OCI-M2 (cell line): Measurements from ENCODE around the gene TBXAS1.

Experiments used
- DNase-seq: peaks from one replicate; lab custom pipeline; 2025; ENCODE audit not compliant: unreplicated experiment; lab: John Stamatoyannopoulos, UW

The TBXAS1 gene

DNA sequence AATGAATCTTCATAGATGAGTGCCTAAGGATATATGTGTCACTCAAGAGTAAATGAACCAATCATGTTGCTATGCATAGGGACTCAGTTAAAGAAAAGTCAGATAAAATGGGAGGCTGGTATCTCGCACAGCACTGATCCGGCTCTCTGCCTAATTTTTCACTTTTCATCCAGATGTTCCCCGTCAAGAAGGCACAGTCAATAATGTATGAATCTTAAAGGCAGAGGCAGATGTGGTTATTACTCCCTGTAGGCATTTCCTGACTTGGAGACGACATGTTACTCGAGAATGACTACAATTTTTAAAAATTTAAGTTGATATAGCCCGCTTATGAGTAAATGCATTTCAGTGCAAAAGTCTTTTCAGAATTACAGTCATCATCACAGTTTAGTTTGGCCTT, 113.6 kb downstream of the TBXAS1 start:
- no peak for DNase-seq

DNA sequence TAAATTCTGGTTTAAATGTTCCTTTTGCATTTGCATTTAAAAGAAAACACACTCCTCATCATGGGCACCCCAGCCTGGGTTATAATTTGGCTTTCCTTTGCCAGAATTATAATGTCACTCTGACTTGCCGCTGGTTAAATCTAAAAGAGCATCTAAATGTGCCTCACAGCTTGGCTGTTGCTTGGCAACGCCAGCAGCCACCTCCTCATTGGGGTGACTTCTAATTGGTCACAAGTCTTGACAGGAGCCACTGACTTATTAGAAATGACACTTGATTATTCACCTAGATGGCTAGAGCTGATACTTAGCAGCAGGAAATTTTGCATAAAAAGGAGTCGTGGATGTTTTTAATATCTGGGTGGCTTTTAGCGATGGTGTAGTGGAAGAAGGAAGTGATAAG, 114.3 kb downstream of the TBXAS1 start:
- no peak for DNase-seq

DNA sequence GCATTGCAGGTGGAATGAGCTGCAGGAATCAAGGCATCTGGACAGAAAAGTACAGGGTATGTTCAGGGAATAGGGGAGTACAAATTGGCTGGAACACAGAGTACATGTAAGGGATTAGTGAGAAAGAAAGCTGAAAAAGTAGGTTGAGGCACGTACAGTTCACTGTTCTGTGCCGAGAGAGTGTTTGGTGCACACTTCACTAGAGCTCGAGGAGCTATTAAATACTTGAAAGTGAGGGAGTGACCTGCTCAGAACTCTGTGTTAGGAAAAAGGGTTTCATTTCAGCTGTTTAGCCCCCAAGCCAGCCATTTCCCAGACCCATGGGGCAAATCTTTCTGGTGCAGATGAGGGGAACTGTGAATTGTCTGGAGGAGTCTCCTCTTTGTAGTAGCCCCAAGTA, 115.2 kb downstream of the TBXAS1 start:
- no peak for DNase-seq

DNA sequence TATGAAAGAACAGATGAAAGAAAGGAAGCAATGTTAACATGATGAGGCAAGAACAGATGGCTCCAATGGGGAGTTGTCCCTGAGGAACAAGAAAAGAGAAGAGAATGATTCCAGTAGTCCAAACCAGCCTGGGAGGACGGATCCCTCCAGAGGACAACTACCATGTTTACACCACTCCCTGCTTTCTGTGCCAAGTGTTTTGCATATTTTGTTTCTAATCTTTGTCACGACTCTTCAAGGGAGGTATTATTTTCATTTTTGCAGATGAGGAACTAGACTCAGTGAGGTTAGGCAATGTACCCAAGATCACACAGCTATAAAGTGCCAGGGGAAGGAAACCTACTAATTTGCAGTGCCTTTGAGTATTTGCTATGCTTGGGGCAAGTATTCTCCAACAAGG, 117.5 kb downstream of the TBXAS1 start:
- DNase-seq: no peak

DNA sequence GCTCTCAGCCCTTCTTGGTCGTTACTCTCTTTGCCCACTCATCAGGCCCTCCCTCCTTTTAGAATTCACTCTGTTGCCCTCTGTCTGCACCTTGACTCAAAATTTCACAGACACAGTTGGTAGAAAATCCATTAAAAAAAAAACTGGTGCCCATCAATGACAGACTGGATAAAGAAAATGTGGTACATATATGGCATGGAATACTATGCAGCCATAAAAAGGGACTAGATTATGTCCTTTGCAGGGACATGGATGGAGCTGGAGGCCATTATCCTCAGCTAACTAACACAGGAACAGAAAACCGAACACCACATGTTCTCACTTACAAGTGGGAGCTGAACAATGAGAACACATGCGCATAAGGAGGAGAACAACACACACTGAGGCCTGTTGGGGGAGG, 118.0 kb downstream of the TBXAS1 start:
- DNase-seq: no peak

DNA sequence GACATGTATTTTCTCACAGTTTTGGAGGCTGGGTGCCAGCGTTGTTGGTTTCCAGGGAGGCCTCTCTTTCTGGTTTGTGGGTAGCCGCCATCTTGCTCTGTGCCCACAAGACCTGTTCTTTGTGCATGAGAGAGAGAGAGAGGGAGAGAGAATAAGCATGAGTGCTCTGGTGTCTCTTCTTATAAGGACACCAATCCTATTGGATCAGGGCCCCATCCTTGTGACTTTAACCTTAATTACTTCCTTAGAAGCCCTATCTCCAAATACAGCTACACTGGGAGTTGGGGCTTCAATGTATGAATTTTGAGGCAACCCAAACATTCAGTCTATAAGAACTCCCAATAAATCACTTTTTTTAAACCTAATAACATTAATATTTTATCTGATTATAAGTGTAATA, 119.1 kb downstream of the TBXAS1 start:
- no peak for DNase-seq

DNA sequence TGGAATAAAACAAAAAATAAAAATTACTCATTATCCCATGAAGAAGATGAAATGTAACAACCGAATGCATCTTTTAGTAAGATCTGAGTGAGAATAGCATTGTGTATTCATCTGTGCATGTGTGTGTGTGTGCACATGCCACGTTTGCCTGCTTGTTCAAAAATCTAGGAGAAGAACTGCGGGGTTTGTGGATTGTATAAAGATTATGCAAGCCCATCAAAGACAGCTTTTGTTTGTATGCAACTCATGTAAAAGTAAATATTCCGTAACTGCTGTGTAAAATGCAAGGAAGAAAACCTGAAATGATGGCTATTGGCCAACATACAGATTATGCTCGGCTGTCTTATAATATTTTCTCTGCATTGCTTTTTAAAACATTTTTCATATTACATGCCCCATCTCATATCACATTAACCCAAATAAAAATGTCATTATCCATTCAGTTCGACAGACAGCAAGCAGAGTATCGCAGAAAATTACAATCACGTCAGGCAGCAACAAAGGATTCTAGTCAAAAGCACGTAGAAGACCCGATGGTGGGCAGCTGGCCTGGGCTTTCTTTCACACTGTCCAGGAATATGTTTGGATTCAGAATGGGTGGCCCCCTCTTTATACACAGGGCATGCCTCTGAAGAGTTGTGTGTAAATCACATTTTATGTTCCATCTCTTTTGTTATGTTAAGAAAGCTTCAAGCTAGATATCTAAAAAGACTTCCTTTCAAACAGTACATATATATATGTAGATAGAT, 119.7 kb downstream of the TBXAS1 start:
- DNase-seq: no peak

DNA sequence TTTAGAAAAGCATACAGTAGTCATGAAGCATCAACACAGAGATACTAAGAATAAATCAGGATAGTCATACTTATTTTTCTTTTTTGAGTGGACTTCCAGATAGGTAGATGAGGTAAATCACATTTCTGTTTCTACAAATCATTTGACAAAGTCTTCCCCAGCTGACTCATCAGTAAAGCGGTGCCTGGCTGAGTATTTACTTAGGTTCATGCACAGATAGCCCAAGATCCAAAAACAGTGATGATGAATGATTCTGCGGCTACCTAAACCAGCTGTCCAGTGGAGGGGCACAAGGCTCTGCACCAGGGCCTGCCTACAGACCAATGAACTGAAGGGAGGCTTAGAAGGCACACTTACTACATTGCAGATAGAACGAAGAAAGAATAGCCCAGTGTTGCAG, 120.6 kb downstream of the TBXAS1 start:
- DNase-seq: no peak

DNA sequence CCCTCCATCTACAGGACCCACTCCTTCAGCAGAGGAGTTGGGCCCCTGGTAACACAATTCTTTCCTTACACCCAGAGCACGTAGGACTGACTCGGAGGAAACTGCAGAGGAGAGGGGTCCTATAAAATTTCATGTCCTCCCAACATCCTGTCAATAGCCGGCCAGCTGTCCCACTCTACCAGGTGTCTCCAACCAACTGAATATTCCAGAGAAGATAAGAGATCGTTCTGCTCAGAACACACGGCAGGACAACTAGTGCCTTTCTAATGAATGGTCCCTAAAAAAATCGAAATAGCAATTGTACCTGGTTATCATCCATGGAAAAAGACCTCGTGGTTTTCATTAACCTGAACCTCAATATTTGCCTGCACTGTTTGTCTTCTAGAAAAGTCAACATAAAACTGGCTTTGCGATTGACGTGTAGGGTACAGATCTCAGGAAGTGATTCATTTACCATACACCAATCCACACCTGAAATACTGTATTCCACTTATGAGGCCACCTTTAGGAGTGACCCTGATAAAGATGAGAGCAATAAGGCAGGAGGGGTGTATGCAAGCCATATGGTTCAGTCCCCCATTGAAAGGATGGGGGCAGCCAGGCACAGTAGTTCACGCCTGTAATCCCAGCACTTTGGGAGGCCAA, 121.9 kb downstream of the TBXAS1 start:
- no peak for DNase-seq

DNA sequence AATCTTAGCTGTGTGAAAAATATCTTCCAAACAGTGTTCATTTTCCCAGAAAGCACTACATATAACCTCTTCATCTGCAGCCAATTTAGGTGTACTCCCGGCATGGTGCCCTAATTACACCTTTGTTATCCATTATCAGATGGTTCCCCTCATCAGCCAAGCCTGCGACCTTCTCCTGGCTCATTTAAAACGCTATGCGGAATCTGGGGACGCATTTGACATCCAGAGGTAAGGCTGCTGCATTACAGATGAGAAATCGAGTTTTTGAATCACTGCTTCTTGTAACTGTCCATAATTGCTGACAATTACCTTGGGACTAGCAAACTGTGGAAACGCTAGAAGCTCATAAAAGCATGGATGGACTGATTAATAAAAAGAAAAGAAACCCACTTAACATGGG, 124.2 kb downstream of the TBXAS1 start:
- DNase-seq: no peak

DNA sequence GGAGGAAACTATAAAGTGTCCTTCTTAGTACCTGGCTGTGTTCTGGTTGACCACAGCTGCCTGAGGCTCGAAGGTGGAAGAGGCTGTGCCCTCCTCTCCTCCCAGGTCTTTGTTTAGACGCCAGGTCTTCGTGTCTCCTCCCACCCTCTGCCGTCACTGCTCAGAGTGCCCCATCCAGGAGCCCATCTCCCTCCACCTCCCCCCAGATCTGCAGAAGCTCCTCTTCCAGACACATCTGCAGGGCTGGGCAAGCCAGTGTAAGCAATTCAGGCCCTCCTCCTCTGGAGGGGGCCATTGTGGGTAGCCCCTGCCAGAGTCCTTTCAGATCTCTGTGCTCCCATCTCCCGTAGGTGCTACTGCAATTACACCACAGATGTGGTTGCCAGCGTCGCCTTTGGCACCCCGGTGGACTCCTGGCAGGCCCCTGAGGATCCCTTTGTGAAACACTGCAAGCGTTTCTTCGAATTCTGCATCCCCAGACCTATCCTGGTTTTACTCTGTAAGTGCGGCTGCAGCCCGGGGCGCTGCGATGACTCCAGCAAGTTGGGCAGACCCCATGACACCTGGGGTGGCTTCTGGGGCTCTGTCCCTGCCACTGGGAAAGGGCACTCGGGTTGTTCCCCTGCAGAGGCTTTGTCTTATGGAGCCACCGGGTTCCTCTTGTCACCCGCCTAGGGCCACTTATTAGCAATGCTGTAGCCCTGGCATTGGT, 126.2 kb downstream of the TBXAS1 start:
- DNase-seq: no peak

DNA sequence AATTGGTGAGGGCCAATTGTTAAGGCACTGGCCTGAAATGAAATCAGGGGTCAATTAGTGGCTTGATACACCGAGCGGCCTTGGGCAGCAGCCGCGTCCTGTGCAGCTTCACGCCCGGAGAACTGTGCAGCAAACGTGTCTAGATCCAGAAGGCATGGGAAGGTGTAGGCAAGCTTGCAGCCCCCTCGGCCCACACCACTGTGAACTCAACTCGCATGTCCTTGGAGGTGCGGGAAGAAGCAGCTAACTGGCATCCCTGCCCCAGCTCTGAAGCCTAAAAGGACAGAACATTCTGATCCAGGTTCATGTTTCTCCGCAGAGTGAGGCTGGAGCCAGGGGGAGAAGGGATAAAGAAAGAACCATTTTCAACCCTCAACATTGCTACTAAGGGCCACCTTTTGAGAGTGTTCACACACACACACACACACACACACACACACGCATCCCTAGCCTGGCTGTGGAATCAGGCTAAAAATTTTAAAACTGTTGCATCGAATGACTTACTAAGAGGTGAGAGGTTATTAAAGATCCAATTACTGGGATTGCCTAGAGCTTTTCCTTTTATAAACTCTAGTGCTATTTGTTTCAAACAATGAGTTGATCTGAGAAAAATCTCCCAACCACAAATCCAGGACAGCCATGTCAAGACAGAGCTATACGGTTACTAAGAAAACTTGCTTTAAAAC, 129.7 kb downstream of the TBXAS1 start:
- no peak for DNase-seq

DNA sequence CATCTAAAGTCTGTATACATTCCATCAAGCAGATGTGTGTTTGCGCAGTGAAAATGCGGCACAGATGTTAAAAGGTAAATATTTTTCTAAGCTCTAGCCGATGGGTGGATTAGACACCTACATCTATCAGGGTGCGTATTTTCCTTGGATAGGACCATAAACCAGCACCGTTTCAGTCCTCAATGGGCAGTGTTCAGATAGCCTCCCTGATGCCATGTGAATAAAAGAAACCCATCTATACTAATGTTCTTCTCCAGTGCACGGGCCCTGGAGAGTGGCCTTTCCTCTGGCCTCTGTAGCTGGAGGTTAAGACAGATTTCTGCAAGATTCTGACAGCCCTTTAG, 130.2 kb downstream of the TBXAS1 start:
- DNase-seq: no peak

DNA sequence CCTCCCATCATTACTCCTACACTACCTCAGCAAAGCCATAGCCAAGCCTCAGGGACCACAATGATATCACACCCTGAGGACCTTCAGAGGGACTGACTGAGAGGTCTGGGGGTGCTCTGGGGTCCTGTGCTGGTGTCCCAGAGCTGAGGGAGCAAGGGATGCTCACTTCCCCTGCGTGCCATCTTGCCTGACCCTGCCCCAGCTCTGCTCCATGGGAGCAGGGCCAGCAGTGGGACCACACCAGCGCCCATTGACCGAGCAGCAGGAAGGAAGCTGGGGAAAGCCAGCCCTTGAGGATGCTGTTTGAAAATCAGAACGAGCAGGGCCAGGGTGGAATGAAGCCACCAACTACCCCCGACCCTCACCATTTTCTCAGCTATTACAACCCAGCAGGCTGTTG, 130.7 kb downstream of the TBXAS1 start:
- no peak for DNase-seq

DNA sequence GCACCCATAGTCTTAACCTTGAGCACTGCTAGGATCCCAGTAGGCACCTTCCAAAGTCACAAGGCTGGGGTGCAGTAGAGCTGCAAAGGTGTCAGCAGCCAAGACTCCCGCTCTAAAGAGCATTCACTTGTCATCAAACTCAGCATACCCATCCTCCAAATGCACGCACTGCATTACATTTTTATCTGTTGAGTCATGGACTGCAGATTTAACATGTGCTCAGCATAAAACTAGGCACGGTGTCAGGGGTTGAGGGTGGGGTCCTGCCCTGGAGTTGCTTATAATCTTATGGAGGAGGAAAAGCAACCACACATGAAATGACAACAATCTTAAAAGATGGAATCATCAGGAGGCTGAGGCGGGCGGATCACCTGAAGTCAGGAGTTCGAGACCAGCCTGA, 131.1 kb downstream of the TBXAS1 start:
- no peak for DNase-seq

DNA sequence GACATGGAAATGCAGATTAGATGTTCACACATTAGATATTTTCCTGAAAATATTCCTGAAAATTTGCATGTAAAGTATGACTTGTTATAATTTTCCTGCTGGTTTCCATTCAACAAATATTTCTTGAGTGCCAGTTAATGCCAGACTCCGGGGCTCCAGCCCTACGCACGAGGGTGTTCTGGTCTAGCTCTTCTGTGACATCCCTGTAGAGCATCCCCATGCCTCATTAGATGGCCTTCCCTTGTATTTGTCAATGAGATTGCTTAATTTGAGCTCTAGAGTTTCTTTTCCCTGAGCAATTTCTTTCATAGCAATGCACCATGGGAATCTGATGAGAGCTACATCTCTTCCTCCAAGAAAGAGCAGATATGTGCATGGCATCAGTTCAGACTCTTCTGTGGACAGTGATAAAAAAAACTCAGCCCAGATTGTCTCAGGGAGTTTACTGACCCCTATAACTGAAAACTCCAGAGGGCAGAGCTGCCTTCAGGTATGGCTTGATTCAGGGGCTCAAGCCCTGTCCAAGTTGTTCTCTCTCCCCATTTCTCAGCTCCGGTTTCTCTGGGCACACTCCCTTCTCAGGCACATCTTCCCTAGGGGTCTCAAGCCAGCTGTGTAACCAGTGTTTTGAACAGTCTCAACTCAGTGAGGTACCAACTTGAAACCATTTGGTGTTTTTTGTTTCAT, 137.0 kb downstream of the TBXAS1 start:
- DNase-seq: no peak

DNA sequence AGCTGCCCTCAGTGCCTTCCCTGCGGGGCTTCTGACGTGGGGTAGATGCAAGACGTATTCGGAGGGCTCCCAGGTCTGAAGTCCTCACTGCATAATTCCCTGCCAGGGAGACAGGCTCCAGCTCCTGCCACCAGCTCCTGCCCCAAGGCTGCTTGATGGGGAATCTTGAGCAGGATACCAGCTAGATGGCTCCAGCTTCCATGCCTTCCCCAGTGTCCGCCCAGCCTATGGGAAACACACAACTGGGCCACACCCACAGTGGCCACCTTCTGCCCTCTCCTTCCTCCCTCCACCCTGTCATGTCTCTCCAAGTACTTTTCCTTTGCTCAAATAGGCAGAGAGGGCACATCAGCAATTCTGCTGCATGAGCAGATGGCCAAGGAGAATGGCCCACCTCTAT, 137.9 kb downstream of the TBXAS1 start:
- no peak for DNase-seq

DNA sequence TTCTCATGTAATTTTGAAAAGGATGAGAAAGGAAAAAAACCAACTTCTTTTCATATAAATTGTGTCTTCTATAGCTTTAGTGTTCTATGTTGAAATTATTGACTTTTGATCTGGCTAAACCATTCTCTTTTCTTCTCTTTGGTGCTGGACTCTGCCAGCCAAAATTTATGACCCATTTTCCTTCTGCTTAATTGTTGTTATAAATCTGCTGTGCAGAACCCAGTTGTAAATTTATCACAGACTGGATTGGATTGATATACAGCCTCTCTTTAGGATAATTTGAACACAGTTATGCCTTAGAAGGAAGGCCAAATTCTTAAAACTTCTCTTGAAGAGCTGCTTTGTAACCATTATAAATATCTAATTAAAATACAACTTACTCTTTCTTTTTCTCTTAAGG, 139.9 kb downstream of the TBXAS1 start:
- DNase-seq: no peak

DNA sequence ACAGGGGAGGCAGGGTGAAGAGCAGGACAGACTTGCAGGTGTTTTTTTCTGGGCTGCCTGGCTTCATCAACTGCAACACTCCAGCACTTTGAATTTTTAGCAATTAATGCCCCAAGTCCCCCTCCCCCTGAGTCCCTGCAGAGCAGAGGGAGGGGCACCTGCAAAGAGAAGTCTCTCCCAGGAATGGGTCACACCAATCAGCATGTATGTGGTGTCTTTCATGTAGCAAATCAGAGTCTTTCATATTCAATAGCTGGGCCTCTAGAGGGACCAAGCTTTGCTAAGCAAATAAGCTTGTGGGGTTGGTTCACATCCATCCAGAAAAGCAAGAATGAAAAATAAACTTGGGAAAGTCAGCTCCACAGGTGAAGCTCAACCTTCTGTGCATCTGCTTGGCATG, 143.0 kb downstream of the TBXAS1 start:
- DNase-seq: no peak

DNA sequence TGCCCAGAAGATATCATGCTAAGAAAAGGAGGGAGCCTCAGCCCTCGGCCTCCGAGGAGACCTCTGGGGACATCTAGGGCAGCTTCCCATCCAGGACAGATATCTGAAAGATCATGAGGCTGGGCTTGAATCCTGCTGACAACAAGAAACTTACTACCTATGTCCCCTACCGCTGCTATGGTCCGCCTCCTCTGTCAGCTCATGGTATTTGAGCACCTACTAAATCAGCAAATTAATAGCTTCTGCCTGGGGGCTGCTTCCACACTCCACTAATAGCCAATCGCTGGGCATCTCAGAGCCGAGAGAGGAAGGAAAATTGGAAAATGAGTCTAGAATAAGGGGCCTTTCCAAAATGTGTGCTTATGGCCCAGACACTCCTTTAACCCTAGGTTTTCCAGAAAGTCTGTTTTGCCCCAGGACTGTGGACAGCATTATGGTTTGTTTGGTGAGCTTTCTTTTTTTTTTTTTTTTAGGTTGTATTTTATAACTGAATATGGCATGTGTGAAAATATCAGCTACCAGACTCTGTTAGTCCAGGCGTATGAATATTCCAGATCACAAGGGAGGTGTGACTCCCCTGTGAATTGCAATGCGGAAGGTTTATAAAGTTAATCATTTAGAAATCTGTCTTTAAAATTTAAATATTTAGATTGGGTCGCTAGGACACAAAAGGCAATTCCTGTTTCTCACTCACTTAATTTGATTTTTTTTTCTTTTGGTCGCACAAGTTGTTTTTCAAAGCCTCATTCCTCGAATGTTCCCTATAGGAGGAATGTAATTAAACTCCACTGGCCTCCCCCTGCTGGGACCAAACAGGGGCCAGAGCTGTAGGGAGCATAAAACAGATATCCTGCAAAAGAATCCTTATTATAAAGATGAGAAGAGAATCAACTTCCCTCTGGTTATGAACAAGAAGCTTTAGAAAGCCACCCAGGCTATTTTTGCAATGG, 144.3 kb downstream of the TBXAS1 start:
- DNase-seq: no peak
